ENCODE measurements around the gene C10orf90.

DNA sequence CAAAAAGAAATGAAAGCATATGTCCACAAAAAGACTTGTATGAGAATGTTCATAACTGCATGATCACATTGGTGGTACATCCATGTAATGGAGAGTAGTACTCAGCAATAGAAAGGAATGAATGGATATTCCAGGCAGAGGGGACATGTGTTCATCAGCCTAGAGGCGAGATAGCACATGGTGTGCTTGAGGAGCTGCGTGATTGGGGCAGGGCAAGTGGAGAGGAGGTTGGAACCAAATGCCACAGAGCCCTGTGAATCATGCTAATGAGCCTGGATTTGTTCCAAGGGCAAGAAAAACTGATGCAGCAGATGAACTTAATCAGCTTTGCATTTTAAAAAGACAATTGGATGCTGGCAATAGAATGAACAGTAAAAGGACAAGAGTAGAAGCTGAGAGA is 73.3 kb downstream of the C10orf90 start:
- TF ChIP-seq, protein P1, sequence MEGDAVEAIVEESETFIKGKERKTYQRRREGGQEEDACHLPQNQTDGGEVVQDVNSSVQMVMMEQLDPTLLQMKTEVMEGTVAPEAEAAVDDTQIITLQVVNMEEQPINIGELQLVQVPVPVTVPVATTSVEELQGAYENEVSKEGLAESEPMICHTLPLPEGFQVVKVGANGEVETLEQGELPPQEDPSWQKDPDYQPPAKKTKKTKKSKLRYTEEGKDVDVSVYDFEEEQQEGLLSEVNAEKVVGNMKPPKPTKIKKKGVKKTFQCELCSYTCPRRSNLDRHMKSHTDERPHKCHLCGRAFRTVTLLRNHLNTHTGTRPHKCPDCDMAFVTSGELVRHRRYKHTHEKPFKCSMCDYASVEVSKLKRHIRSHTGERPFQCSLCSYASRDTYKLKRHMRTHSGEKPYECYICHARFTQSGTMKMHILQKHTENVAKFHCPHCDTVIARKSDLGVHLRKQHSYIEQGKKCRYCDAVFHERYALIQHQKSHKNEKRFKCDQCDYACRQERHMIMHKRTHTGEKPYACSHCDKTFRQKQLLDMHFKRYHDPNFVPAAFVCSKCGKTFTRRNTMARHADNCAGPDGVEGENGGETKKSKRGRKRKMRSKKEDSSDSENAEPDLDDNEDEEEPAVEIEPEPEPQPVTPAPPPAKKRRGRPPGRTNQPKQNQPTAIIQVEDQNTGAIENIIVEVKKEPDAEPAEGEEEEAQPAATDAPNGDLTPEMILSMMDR (conservative IDR thresholded peaks at IDR 0.05; ENCODE audit: low read depth, low read length), result no peak
- no peak for TF ChIP-seq EZH2phosphoT487 (IDR thresholded peaks at IDR 0.05; ENCODE audit: borderline replicate concordance, low read length)
